CD8-positive, alpha-beta memory T cell (primary cell): ENCODE results near the gene PIK3IP1. TPM values are rescaled to one million over a fixed set of nuclear protein-coding genes. Genes with fewer than 3 reads are reported as not detected.

Experiments
- CTCF ChIA-PET: fragments of 350-600 bp; sonication (Branson Sonifier 250); formaldehyde crosslinking; loops from one replicate; lab custom pipeline; 2021; ENCODE audit warnings: antibody characterized with exemption; lab: Charles Lee
- POLR2A ChIA-PET: fragments of 350-600 bp; sonication (Branson Sonifier 250); formaldehyde crosslinking; loops from one replicate; lab custom pipeline; 2021; ENCODE audit warnings: antibody characterized with exemption; lab: Charles Lee
- DNase-seq, 5 donors: peaks; one replicate each; pipeline versions ENCODE4 v3.0.0 to v3.0.0-alpha.2; 2020 to 2022; ENCODE audit warnings: mixed read lengths in 1 of 5
- H3K27ac ChIP-seq: one replicate; pipeline ENCODE4 v1.7.0; 2013; ENCODE audit warnings: low read depth, mild to moderate bottlenecking, low read length, moderate library complexity
- H3K27me3 ChIP-seq: 2 replicates; pipeline ENCODE4 v1.7.0; 2013; ENCODE audit warnings: low read length, mild to moderate bottlenecking; ENCODE audit not compliant: insufficient read depth, poor library complexity, severe bottlenecking
- H3K36me3 ChIP-seq: 2 replicates; pipeline ENCODE4 v1.7.0; 2013; ENCODE audit warnings: mild to moderate bottlenecking, low read length, moderate library complexity; ENCODE audit not compliant: insufficient read depth
- H3K4me1 ChIP-seq: 2 replicates; pipeline ENCODE4 v1.7.0; 2013; ENCODE audit warnings: mild to moderate bottlenecking, low read length, moderate library complexity; ENCODE audit not compliant: insufficient read depth
- H3K4me3 ChIP-seq: 2 replicates; pipeline ENCODE4 v1.7.0; 2013; ENCODE audit warnings: mild to moderate bottlenecking, low read length
- H3K9me3 ChIP-seq: 2 replicates; pipeline ENCODE4 v1.7.0; 2013; ENCODE audit warnings: mild to moderate bottlenecking, low read length
- H3K27ac Mint-ChIP-seq, 8 donors: one replicate each; pipeline ENCODE4 v1.8.0; 2020 to 2021; ENCODE audit warnings: mixed read lengths in 8 of 8, mild to moderate bottlenecking in 6 of 8, inconsistent platforms in 3 of 8, moderate library complexity in 3 of 8
- H3K27me3 Mint-ChIP-seq, 2 donors: one replicate each; pipeline ENCODE4 v1.8.0; 2020 to 2021; ENCODE audit warnings: mixed read lengths in 2 of 2, mild to moderate bottlenecking in 1 of 2, moderate library complexity in 1 of 2
- H3K36me3 Mint-ChIP-seq, 3 donors: one replicate each; pipeline ENCODE4 v1.8.0; 2020 to 2021; ENCODE audit warnings: mixed read lengths in 3 of 3, inconsistent platforms in 1 of 3, mild to moderate bottlenecking in 1 of 3
- H3K4me1 Mint-ChIP-seq, 3 donors: one replicate each; pipeline ENCODE4 v1.8.0; 2020 to 2021; ENCODE audit warnings: mixed read lengths in 3 of 3, inconsistent platforms in 1 of 3, mild to moderate bottlenecking in 1 of 3
- H3K4me3 Mint-ChIP-seq, 7 donors: one replicate each; pipeline ENCODE4 v1.8.0; 2020 to 2021; ENCODE audit warnings: mixed read lengths in 7 of 7, mild to moderate bottlenecking in 6 of 7, moderate library complexity in 4 of 7, inconsistent platforms in 2 of 7
- H3K9me3 Mint-ChIP-seq, 5 donors: one replicate each; pipeline ENCODE4 v1.8.0; 2020 to 2022; ENCODE audit warnings: mixed read lengths in 5 of 5, mild to moderate bottlenecking in 3 of 5, moderate library complexity in 2 of 5, inconsistent platforms in 1 of 5
- polyA plus RNA-seq: library from polyadenylated mRNA; unstranded; fragments of 300-500 nt; fragmentation: Illumina TruSeq; gene quantifications from one replicate; pipeline ENCODE4 v1.2.3, GENCODE V29; 2021
- total RNA-seq, 2 experiments: library from RNA; stranded (reverse); gene quantifications; one replicate each; pipeline ENCODE4 v1.2.3, GENCODE V29; 2021

The PIK3IP1 gene
- total and polyA plus RNA-seq, 3 experiments from 2014 or later = 32.2 to 350 (median 35.3) TPM

GRCh38 chr22:31262312-31263133, 29.8 kb downstream of the PIK3IP1 start:
- H3K9me3 ChIP-seq = no peaks in the 10 kb centered on the region
- H3K4me1 ChIP-seq = no peaks in the 10 kb centered on the region
- no peak overlapping the region for H3K27ac ChIP-seq
- no peak for DNase-seq
- H3K4me3 ChIP-seq = no peak overlapping the region
- H3K27me3 ChIP-seq = no peaks in the 10 kb centered on the region
- H3K36me3 ChIP-seq = peaks cover 24% of the 10 kb centered on the region
- H3K4me1 Mint-ChIP-seq = peaks cover 0 to 5% (median 0%) of the 10 kb centered on the region in 3 donors
- H3K36me3 Mint-ChIP-seq = peaks cover 4 to 78% (median 22%) of the 10 kb centered on the region in 3 donors
- H3K9me3 Mint-ChIP-seq = no peaks in the 10 kb centered on the region
- CTCF ChIA-PET = interaction anchor here (1.1 kb wide), 2 partner anchors 10 to 51 kb away, joined by 3 to 5 read pairs; no protein-coding TSS in a partner anchor
- POLR2A ChIA-PET = no interaction called here
- no peak overlapping the region for H3K4me3 Mint-ChIP-seq
- H3K27me3 Mint-ChIP-seq = no peaks in the 10 kb centered on the region
- peak overlapping the region in 3 of 8 donors; percentile 12 to 52 (median 36) for H3K27ac Mint-ChIP-seq

GRCh38 chr22:31260474-31260856, 31.8 kb downstream of the PIK3IP1 start:
- Histone ChIP-seq H3K9me3 (no peaks in the 10 kb centered on the region), H3K4me1 (no peaks in the 10 kb centered on the region), H3K27me3 (no peaks in the 10 kb centered on the region), H3K27ac (no peak overlapping the region), H3K4me3 (no peak overlapping the region), H3K36me3 (peaks cover 24% of the 10 kb centered on the region)
- DNase-seq = no peak
- H3K9me3 Mint-ChIP-seq = no peaks in the 10 kb centered on the region
- CTCF ChIA-PET = interaction anchor here (1.2 kb wide), 1 partner anchor 12 kb away, joined by 4 read pairs; no protein-coding TSS in a partner anchor
- no peak overlapping the region for H3K4me3 Mint-ChIP-seq
- H3K4me1 Mint-ChIP-seq = peaks cover 0 to 5% (median 2%) of the 10 kb centered on the region in 3 donors
- POLR2A ChIA-PET = no interaction called here
- peak overlapping the region in 2 of 8 donors; percentile 17 to 54 for H3K27ac Mint-ChIP-seq
- peaks cover 4 to 58% (median 16%) of the 10 kb centered on the region in 3 donors for H3K36me3 Mint-ChIP-seq
- no peaks in the 10 kb centered on the region for H3K27me3 Mint-ChIP-seq

GRCh38 chr22:31259798-31260473, 32.4 kb downstream of the PIK3IP1 start:
- Mint-ChIP-seq H3K4me1 (peaks cover 5 to 7% (median 5%) of the 10 kb centered on the region in 3 donors), H3K27me3 (no peaks in the 10 kb centered on the region), H3K4me3 (no peak overlapping the region), H3K27ac (peak overlapping the region in 1 of 8 donors; percentile 54), H3K9me3 (no peaks in the 10 kb centered on the region), H3K36me3 (peaks cover 4 to 56% (median 17%) of the 10 kb centered on the region in 3 donors)
- no peaks in the 10 kb centered on the region for H3K4me1 ChIP-seq
- no peaks in the 10 kb centered on the region for H3K9me3 ChIP-seq
- no peak for DNase-seq
- no peak overlapping the region for H3K27ac ChIP-seq
- H3K36me3 ChIP-seq = peaks cover 24% of the 10 kb centered on the region
- POLR2A ChIA-PET = no interaction called here
- no peaks in the 10 kb centered on the region for H3K27me3 ChIP-seq
- CTCF ChIA-PET = interaction anchor here (0.9 to 1.3 kb wide), 2 partner anchors 13 to 19 kb away, joined by 3 to 4 read pairs; no protein-coding TSS in a partner anchor
- no peak overlapping the region for H3K4me3 ChIP-seq

- Histone ChIP-seq H3K4me3 (no peak overlapping the region), H3K9me3 (no peaks in the 10 kb centered on the region), H3K27ac (no peak overlapping the region), H3K4me1 (no peaks in the 10 kb centered on the region), H3K27me3 (no peaks in the 10 kb centered on the region), H3K36me3 (peaks cover 2% of the 10 kb centered on the region)
- no peak overlapping the region for H3K4me3 Mint-ChIP-seq
- H3K36me3 Mint-ChIP-seq = peaks cover 4 to 20% (median 10%) of the 10 kb centered on the region in 3 donors
- peaks cover 6 to 15% (median 7%) of the 10 kb centered on the region in 3 donors for H3K4me1 Mint-ChIP-seq
- CTCF ChIA-PET = interaction anchor here (0.7 to 1.0 kb wide), 2 partner anchors 12 to 59 kb away, joined by 3 read pairs; no protein-coding TSS in a partner anchor
- POLR2A ChIA-PET = no interaction called here
- H3K9me3 Mint-ChIP-seq = no peaks in the 10 kb centered on the region
- DNase-seq = no peak
- peak overlapping the region in 1 of 8 donors; percentile 45 for H3K27ac Mint-ChIP-seq
- H3K27me3 Mint-ChIP-seq = no peaks in the 10 kb centered on the region
These were observed 38.3 kb downstream of the PIK3IP1 start for GRCh38 chr22:31253949-31254348.

GRCh38 chr22:31250740-31251600, 41.3 kb downstream of the PIK3IP1 start:
- H3K9me3 ChIP-seq = no peaks in the 10 kb centered on the region
- Mint-ChIP-seq H3K4me3 (no peak overlapping the region), H3K27me3 (no peaks in the 10 kb centered on the region), H3K9me3 (no peaks in the 10 kb centered on the region), H3K4me1 (peaks cover 12 to 37% (median 27%) of the 10 kb centered on the region in 3 donors), H3K27ac (peak overlapping the region in 3 of 8 donors; percentile 23 to 69 (median 48)), H3K36me3 (peaks cover 0 to 9% (median 5%) of the 10 kb centered on the region in 3 donors)
- H3K36me3 ChIP-seq = no peaks in the 10 kb centered on the region
- ChIA-PET POLR2A (no interaction called here), CTCF (interaction anchor here (1.3 to 6.3 kb wide), 3 partner anchors 21 to 39 kb away, joined by 3 to 23 read pairs (median 4); partner anchors contain the start of gene LIMK2)
- no peak overlapping the region for H3K4me3 ChIP-seq
- no peak for DNase-seq
- peaks cover 14% of the 10 kb centered on the region for H3K4me1 ChIP-seq
- H3K27ac ChIP-seq = no peak overlapping the region
- H3K27me3 ChIP-seq = no peaks in the 10 kb centered on the region

GRCh38 chr22:31248965-31249958, 43.0 kb downstream of the PIK3IP1 start:
- H3K27ac ChIP-seq = no peak overlapping the region
- H3K4me3 Mint-ChIP-seq = peak overlapping the region in 1 of 7 donors; percentile 17
- no peaks in the 10 kb centered on the region for H3K9me3 Mint-ChIP-seq
- H3K27ac Mint-ChIP-seq = peak overlapping the region in 3 of 8 donors; percentile 12 to 38 (median 23)
- no peaks in the 10 kb centered on the region for H3K9me3 ChIP-seq
- H3K4me3 ChIP-seq = no peak overlapping the region
- CTCF ChIA-PET = interaction anchor here (2.4 to 6.3 kb wide), 2 partner anchors 23 to 37 kb away, joined by 14 to 23 read pairs; partner anchors contain the start of gene LIMK2
- H3K27me3 ChIP-seq = no peaks in the 10 kb centered on the region
- peaks cover 0 to 9% (median 3%) of the 10 kb centered on the region in 3 donors for H3K36me3 Mint-ChIP-seq
- peaks cover 15 to 41% (median 29%) of the 10 kb centered on the region in 3 donors for H3K4me1 Mint-ChIP-seq
- H3K36me3 ChIP-seq = no peaks in the 10 kb centered on the region
- POLR2A ChIA-PET = no interaction called here
- no peak for DNase-seq
- H3K4me1 ChIP-seq = peaks cover 14% of the 10 kb centered on the region
- H3K27me3 Mint-ChIP-seq = no peaks in the 10 kb centered on the region
